Measurements from ENCODE around the gene LASP1NB.
A peak's percentile ranks its signal among the peaks of the same experiment; 100 is the strongest.

The LASP1NB gene

GRCh38 chr17:38896346-38896954 lies 29.0 kb upstream of the LASP1NB start:
- Histone ChIP-seq H3K36me3 (peaks cover 1 to 50% (median 4%) of the 10 kb centered on the region in 3 donors), H3K27ac (peak overlapping the region; percentile 43 to 81 (median 78)), H3K4me3 (no peak overlapping the region), H3K4me1 (peaks cover 0 to 88% (median 78%) of the 10 kb centered on the region in 4 donors), H3K9me3 (no peaks in the 10 kb centered on the region), H3K27me3 (no peaks in the 10 kb centered on the region)
- 36 to 51% methylated on average over 11 to 13 of the region's 13 CpGs for WGBS, 2 donors
- TF ChIP-seq EP300 (IDR thresholded peaks at IDR 0.05) (no peak), POLR2A (IDR thresholded peaks at IDR 0.05) (no peak), CTCF (IDR thresholded peaks at IDR 0.05) (no peak)
- DNase-seq (ENCODE audit: low spot score in 2 of 2): no peak

GRCh38 chr17:38897176-38897575 lies 28.2 kb upstream of the LASP1NB start:
- no peak overlapping the region for H3K4me3 ChIP-seq
- H3K9me3 ChIP-seq: no peaks in the 10 kb centered on the region
- TF ChIP-seq EP300 (IDR thresholded peaks at IDR 0.05) (peak in 1 of 2 donors; percentile 55), POLR2A (IDR thresholded peaks at IDR 0.05) (no peak)
- peaks cover 0 to 43% (median 4%) of the 10 kb centered on the region in 3 donors for H3K36me3 ChIP-seq
- WGBS, 2 donors: 43 to 52% methylated on average over 4 to 6 of the region's 6 CpGs
- peak; percentile 58 to 72 for DNase-seq (ENCODE audit: low spot score in 2 of 2)
- no peaks in the 10 kb centered on the region for H3K27me3 ChIP-seq
- H3K4me1 ChIP-seq: peaks cover 0 to 91% (median 81%) of the 10 kb centered on the region in 4 donors
- peak overlapping the region; percentile 43 to 81 (median 78) for H3K27ac ChIP-seq

- DNase-seq (ENCODE audit: low spot score in 2 of 2): no peak
- WGBS, 2 donors: 52 to 61% methylated on average over 12 of the region's 12 CpGs
- TF ChIP-seq EP300 (IDR thresholded peaks at IDR 0.05) (no peak), POLR2A (IDR thresholded peaks at IDR 0.05) (no peak), CTCF (IDR thresholded peaks at IDR 0.05) (no peak)
- Histone ChIP-seq H3K27me3 (no peaks in the 10 kb centered on the region), H3K9me3 (no peaks in the 10 kb centered on the region), H3K4me1 (peaks cover 0 to 91% (median 78%) of the 10 kb centered on the region in 4 donors), H3K4me3 (no peak overlapping the region), H3K27ac (peak overlapping the region in 3 of 4 donors; percentile 75 to 81 (median 81)), H3K36me3 (peaks cover 0 to 37% (median 0%) of the 10 kb centered on the region in 3 donors)
Measured at GRCh38 chr17:38897671-38898290, 27.6 kb upstream of the LASP1NB start.

DNA sequence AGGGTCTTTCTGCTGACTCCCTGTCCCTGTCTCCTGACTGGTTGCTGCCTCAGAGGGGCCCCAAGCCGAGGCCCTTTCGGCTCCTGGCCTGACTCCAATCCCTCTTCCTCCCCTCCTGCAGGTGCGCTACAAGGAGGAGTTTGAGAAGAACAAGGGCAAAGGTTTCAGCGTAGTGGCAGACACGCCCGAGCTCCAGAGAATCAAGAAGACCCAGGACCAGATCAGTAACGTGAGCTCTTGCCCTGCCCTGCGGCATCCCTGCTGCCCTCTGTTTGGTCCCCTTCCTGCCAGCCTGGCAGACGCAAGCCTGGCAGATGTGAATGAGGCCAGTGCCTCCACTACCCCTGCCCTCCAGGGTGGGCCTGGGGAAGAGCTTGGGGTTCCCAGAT lies 27.1 kb upstream of the LASP1NB start:
- DNase-seq (ENCODE audit: low spot score in 2 of 2): no peak
- Histone ChIP-seq H3K4me1 (peaks cover 0 to 91% (median 75%) of the 10 kb centered on the region in 4 donors), H3K9me3 (no peaks in the 10 kb centered on the region), H3K27ac (peak overlapping the region; percentile 14 to 81 (median 78)), H3K27me3 (no peaks in the 10 kb centered on the region), H3K4me3 (no peak overlapping the region), H3K36me3 (peaks cover 0 to 34% (median 0%) of the 10 kb centered on the region in 3 donors)
- no peak for TF ChIP-seq CTCF (IDR thresholded peaks at IDR 0.05)
- no peak for TF ChIP-seq EP300 (IDR thresholded peaks at IDR 0.05)
- TF ChIP-seq POLR2A (IDR thresholded peaks at IDR 0.05): no peak
- 39 to 42% methylated on average over 5 to 9 of the region's 9 CpGs for WGBS, 2 donors

DNA sequence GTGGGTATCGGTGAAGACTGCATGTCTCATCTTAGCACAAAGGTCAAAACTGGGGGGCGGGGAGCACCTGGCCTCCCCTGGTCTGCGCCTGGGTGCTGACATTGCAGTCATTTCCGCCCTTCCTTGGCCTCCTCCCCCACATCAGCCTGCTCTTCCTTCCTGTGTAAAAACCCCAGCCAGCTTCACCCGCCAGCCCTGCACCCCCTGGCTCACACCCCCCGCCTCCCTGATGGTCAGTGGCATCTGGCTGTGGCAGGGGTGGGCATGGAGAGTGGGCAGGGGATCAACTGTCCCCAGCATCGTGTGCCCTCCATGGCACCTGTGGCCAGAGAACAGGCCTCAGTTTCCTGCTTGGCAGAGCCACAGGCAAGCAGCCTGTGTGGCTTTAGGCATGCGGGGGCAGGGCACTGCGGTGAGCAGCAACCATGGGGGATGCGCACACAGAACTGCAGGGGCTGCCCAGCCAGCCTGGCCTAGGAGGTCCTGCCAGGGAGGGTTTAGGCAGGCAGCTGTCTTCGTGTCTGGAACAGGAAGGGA lies 26.5 kb upstream of the LASP1NB start:
- Histone ChIP-seq H3K4me1 (peaks cover 0 to 91% (median 70%) of the 10 kb centered on the region in 4 donors), H3K27me3 (no peaks in the 10 kb centered on the region), H3K27ac (peak overlapping the region; percentile 14 to 81 (median 78)), H3K36me3 (peaks cover 0 to 40% (median 0%) of the 10 kb centered on the region in 3 donors), H3K9me3 (no peaks in the 10 kb centered on the region), H3K4me3 (no peak overlapping the region)
- TF ChIP-seq EP300 (IDR thresholded peaks at IDR 0.05) (no peak), POLR2A (IDR thresholded peaks at IDR 0.05) (no peak), CTCF (IDR thresholded peaks at IDR 0.05) (no peak)
- 33 to 60% methylated on average over 4 to 11 of the region's 11 CpGs for WGBS, 2 donors
- no peak for DNase-seq (ENCODE audit: low spot score in 2 of 2)

All from tibial nerve (tissue), 4 donors.